Superior temporal gyrus (tissue), 1 donor: ENCODE data around the gene EN2.

Experiments
- DNase-seq: peaks from one replicate; pipeline ENCODE4 v3.0.0-alpha.2; 2016; ENCODE audit errors: extremely low spot score

Gene EN2

DNA sequence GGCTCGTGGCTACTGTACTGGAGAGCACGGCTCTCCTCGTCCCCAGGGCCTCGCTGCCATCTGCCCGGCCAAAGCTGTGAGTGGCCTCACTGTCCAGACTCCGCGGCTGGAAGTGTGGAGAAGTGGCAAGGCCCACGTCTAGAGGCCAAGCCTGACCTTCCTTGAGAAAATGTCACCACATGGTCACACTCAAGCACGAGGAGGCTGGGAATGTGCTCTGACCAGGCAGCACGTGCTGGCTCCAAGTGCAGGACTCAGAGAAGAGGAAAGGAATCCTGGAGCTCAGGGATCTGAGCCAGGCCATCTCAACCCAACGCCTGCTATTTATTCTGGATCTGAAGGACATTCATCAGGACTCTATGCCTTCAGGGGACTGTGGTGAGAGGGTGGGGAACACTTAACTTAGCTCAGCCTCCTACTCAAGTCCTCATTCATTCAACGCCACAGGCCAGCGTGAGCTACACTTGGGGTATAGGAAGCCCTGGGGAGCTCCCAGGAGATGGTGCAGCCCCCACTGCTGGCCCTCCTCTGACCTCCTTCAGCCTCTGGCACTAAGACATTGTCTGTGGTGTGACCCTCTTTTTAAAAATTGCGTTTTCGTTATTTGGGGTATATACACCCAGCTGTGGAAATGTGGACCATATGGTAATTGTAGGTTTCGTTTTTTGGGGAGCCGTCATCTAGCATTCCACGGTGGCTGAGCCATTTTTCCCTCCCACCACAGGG is 29.0 kb downstream of the EN2 start:
- no peak for DNase-seq

DNA sequence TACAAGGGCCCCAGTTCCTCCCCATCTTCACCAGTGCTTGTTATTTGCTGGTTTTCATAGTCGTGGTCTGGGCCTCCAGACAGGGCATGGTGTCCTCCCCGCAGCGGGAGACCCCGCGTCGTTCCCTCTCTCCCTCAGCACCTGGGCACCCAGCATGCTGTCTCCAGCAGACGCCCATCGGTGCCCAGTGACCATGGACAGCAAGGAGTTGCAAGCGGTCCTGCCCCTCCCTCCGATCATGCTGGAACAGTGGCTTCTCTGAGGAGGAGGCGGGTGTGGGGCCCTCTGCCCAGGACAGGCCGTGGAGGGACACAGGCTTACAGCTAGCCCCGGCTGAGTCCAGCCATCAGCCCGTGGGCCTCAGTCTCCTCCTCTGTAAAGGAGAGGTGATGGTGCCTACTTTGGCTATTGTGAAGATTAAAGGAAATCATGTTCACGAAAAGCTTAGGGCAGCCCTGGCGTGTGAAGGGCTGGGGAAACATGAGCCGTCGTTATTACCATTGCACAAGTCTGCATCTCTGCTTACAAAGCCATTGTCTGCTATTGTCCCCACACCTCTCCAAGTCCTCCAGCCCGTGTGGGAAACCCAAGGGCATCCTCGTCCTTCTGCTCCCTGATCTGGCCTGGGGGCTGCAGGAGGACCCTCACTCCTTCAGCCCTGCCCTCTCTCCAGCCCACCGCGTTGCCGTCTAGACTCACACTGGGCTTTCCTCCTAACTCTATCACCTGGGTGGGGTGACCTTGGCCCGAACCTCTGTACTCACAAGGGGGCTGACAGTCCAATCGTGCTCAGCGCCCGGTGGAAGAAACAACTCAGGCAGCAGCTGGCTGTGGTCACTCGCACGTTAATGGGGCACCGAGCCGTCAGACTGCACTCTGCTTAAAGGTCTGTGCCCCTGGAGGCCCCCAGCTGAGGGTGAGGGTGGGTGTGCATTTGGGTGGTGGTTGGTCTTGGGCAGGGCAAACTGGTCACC is 29.9 kb downstream of the EN2 start:
- DNase-seq: no peak

DNA sequence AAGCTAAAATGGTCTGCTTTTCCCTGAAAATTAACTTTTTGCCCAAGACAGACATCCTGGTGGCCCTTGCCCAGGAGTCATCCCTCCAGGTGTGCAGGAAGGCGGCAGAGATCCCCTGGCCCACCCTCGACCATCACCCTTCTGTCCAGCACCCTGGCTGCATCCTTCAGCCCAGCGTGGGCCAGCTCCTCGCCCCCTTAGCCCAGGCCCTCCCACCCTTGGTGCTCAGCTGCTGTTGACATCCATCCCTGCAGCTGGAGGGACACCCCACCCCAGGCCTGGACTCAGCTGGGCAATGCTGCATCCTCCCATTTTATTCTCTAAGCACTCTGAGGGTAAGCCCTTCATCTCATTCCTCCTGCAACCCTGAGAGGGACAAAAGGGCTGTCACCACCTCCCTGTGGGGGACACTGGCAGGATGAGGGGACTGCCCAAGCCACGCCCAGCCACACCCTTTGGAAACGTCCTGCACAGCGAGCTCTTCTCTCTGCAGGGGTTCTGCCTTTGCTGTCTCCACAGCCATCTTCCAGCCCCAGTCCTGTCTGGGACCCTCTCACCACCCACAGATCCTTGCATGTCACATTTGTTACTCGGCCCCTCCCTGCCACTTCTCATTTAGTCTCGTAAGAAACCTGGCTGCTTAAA is 30.7 kb downstream of the EN2 start:
- no peak for DNase-seq

DNA sequence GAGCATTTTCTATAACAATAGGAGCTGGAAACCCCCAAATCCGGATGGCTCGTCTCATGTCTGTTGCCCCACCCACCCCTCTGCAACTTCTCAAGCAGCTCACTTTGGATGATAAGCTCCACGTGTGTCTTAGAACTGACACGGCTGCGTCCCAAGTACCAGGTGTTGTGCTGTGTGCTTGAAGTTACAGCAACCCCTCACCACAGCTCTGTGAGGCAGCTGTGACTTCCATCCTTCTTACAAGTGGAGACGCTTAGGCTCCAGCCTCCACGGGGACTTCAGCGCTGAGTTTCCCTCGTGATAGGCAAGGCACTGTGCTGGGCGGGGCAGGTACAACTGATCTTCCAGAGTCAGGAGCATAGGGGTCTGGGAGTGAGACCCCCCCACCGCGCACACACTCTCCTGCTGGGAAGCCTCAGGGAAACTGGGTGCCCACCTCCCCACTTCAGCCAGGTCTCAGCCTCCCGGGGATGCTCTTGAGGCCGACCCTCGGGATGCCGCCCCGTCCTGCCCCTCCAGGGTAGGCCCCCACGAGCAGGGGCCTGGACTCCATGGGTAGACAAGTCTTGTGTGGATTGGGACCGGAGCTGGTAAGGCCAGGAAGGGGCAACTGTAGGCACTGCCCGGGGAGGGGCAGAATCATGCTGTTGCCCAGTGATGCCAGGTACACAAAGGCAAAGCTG is 31.4 kb downstream of the EN2 start:
- no peak for DNase-seq

DNA sequence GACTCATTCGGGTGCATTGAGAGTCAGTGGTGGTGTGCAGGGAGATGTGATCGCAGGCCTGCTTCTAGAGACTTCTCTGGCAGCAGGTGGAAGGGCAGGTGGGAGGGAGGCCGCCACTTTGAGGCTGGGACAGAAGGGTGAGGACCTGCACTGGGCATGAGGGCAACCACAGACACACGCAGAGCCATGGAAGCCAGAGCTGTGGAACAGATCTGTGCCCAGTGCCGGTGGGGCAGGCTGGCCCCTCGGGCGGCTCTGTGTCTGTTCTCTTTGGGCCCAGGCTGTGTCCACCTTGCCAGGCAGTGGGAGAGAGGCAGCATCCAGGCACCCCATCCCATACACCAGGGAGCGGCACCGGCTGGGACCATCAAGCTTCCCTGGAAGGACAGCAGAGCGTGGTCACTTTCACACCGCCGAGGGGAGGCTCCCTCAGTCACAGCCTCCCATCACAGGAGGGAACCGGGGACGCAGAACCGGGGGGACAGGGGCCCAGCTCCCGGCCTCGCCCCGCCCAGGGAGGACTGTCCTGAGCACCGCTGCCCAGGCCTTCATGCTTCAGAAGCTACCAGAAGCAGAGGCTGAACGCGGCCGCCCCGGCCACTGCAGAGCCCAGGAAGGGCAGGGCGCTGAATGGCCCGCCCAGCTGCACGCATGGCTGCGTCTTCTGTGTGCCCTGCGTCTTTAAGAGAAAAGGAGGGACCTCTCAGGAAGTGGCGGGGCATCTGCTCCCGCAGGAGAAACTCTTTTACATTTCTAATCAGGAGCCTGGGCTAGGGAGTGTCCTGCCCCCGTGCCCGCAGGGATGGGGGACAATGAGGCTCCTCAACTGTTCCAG is 32.1 kb downstream of the EN2 start:
- no peak for DNase-seq

DNA sequence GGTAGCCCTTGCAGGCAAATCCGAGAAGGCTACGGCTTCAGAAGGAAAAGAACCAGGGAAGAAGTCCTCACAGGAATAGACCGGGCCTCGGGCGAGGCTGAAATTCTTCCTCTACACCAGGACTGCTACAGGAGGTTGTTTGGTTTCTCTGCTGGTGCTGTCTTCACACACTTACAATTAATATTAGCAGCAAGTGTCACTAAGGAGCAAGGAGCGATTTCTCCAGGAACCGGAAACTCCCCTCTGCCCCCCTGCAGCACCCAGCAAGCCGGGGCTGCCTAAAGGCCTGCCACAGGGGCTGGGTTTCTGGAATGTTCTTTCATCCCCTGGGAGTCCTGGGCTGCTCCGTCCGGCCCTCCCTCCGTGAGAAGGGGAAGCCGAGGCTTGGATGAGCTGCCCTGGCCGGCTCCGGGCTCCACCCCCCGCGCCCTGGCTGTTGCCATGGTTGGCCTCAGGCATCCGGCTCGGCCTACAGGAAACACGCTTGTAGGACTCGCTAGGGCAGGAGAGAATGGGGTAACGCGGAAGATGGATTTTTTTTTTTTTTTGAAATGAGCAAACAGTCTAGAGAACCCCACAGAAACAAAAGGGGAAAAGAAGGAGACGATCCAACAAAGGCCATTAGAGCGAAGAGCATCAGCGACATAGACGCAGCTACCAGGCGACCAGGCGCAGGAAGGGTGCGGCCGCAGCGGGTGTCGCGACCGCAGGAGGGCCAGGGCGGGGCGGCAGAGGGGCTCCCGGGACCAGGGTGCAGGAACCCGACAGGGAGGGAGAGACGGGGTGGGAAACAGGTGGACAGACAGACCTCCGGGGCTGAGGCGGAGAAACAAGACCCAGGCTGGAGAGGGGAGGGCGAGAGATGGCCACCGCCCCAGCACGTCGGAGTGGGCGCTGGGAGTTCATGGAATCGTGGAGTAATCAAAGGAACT is 33.0 kb downstream of the EN2 start:
- DNase-seq: no peak

DNA sequence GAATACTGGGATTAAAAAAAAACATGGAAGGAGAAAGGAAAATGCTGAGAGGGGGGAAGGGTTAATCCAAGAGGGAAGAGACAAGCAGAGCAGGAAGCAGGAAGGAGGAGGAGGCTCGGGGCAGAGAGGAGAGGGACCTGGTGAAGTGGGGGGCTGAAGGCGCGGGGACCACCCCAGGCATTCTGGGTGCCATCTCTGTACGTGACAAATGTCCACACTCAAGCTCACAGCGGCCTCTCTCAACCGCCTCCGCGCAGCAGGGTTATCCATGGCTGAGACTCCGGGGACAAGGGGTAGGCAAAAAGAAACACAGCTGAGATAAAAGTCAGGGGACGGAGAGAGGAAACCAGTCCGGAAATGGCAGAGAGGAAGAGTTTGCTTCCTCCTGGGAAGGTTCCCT is 33.9 kb downstream of the EN2 start:
- DNase-seq: no peak

DNA sequence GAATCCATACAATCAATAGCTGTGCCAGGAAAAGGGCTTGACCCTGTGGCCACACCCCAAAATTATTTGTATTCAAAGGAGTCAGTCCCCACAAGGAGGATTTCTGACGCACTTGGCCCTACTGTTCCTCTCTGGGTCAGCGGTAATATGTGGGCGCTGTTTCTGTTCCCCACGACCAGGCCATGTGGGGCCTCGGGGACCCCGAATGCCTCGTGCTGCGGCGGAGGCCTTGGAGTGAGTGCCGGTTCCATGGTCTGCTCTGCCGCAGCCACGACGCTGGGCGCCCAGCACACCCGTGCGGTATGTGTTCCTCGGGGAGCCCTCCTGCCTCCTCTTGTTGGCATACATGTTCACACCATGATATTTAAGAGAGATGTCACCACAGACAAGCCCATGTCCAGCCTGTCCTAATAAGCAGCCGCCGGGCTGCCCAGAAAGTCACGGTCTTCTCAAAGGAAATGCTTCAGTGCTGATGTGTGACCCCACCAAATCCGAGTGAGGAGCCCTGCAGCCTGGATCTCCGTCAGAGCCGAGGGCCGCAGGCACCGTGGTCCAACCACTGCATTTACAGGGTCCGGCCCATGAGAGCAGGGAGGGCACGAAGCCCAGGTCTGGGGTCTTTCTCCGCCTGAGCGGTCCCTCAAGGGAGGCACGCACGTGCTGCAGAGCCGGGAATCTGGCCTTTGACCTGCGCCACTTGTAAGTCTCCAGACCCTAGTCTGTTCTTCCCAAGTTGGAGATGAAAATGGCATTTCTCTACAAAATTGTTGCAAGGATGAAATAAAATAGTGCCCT is 36.0 kb downstream of the EN2 start:
- DNase-seq: no peak

DNA sequence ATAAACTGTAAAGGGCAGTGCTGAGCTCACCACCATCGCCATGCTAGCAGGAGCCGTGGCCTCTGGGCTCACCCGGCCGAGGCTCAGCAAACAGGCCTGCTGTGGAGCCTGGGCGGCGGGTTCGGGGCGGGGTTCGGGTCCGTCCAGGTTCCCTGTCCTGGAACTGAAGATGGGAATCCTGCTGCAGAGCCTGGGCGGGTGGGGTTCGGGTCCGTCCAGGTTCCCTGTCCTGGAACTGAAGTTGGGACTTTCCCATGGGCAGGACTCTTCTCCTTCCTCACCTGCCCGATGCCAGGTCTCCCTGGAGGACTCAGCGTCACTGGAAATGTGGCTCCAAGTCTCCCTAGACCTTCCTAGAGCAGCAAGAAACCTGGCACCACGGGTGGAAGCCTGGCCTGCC is 36.6 kb downstream of the EN2 start:
- no peak for DNase-seq

DNA sequence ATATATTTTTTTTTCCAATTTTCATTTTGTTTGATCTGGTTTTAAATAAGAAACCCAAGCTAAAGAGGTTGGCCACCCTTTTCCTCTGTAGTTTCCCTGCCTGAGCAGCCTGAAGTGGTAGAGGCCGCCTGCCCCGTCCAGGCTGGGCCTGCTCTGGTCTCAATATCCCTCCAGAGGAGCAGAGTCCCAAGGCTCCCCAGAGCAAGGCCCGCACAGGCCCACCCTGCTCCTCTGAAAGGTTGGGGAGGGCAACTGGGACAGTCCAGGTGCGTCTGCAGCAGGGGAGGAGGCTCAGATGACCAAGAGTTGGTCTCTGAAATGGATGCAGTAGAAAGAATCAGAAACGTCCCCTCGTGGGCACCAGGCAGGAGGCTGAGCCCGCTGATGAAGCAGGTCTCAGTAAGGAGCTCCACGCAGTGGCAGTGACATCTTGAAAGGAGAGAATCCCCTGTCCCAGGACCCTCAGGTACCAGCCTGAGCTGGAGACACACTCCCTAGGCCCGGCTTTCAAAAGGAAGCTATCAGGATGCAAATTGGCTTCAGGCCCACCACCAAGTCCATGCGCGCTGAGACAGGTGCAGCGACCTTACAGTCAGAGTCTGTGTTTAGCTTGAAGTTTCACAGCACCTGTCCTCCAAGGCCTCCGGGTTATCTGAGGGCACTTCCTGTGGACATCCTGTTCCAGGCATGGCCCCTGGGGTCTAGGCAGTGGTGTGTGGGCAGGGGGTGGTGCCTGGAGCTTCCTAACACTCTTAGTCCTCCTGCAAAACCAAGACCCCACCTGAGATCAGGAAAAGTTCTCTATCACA is 37.7 kb downstream of the EN2 start:
- no peak for DNase-seq

DNA sequence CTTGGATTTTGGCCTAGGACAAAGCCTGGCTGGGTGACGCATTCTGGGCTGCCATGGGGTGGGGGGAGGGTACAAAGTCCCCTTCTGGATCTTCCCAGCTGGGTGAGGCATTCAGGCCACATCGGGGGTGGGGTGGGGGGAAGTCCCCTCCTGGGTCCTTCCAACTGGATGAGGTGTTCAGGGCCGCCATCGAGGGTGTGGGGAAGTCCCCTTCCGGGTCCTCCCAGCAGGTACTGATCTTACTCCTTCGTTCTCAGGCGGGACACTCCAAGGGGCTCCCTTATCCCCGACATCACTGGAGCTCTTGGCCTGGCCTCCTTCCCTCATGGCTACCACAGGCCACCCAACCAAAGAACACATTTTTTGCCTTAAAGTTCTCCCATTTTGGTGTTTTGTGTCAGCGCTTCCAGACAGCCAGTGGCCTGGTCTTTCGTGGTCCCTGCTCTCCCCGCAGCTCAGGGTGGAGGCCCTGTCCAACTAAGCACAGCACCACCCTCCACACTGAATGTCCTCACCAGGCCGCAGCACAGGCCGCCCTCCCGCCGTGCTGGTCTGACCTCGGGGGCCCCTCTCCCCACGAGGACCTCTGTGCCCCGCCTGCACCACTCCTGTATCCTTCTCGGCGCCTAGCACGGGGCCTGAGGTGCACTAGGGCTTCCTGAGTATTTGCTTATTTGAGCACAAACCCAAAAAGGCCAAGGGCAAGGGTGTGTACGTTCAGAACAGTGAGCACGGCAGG is 38.5 kb downstream of the EN2 start:
- no peak for DNase-seq

DNA sequence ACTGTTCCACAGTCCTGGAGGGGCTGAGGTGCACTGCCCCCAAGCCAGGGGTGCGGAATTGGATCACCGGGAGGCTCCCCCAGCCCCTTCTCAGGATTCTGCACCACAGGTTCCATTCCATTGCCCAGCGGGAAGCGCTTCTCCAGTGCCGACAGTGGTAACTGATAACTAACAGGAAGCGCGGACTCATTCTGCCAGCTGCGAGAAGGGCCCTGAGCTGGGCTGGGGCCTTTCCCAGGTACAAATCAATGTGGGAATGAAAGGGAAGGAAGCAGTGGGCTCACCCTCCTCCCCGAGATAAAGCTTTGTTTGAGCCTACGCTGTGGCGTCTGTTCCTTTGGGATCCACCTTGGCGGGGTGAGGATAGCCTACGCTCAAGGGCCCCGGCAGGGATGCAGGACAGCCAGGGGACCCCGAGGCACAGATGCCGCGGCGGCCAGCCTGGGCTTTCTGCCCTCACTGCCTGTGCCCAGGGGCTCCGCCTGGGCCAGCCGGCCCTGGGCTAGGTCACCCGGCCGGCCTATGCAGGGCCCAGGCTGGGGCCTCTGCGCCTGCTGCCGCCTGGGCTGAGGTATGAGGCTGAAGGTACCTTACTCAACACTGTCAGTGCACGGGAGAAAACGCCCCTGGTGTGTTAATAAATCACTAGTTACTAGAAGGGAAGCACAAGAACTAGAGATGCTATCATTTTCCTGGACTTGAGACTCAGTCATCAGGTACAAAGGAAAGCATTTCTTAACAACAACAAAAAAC is 39.4 kb downstream of the EN2 start:
- no peak for DNase-seq

DNA sequence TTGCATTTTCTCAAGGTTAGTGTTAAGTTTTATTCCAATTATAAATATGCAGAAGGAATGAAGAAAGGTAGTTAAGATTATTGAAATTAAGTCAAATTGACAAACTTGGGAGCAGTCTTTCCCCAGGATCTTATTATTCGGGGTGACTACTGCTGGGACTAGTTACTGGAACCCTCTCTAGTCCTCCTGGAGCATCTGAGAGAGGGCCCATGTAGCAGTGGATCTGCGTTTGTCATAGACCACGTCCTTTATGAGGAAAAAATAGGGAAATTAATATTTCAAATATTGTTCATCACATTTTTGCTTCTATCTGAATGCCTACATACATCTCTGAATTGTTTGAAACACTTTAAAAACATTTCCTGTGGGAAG is 47.5 kb downstream of the EN2 start:
- DNase-seq: no peak

DNA sequence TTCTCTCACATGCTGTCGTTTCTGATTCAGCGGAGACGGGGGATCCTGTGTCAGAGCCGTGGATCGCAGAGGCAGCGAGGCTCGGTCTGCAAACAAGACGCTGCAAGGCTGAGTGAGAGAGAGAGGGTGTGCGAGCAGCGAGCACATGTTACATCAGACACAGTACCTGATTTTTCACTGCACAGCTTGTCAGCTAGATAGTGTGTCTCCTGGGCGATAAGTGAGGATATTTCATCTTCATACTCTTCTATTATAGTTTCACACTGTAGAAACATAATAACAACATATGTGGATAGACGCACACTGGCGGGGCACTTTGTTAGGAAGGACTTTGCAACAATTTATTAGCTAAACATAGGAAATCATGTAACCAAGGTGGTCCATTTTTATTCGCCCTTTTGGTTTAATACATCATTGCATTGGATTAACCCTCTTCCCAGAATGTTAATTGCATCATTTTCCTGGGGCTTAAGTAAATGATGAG is 49.0 kb downstream of the EN2 start:
- DNase-seq: no peak

DNA sequence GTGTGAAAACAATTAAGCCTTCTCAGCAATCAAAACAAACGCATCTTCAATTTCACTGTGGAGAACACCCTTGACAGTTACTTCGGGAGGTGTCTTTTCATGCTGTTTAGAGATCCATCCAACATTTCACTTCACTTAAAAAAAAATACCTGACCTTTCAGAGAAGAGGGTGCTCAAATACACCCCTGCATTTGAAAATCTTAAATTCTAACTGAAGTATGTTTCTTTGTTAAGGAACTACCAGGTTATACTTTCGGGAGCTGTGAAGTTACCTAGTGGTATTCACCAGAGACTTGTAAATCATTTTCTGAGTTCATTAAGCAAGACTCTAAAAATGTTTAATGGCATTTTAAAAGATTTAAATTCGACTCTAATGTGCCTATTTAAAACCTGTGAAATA is 49.6 kb downstream of the EN2 start:
- no peak for DNase-seq
